ENCODE measurements around the gene ATP6V0A1. TPM values are rescaled to one million over a fixed set of nuclear protein-coding genes. Genes with fewer than 3 reads are reported as not detected.

ATP6V0A1 gene
- total RNA-seq, 2 experiments from 2014 or later: 3.3 to 3.4 TPM

- ChIA-PET POLR2A (no interaction called here), CTCF (no interaction called here)
Observed at GRCh38 chr17:42563543-42563942, 104.9 kb downstream of the ATP6V0A1 start.

GRCh38 chr17:42563950-42564349 is 105.3 kb downstream of the ATP6V0A1 start:
- CTCF ChIA-PET: no interaction called here
- POLR2A ChIA-PET: no interaction called here

- POLR2A ChIA-PET: interaction anchor here (1.2 to 1.7 kb wide), 2 partner anchors 10 to 12 kb away, joined by 5 to 6 read pairs; partner anchors contain the start of gene PSMC3IP
- CTCF ChIA-PET: no interaction called here
Observed at GRCh38 chr17:42564815-42565522, 106.3 kb downstream of the ATP6V0A1 start.

GRCh38 chr17:42565523-42566214 is 107.0 kb downstream of the ATP6V0A1 start:
- CTCF ChIA-PET: interaction anchor here (0.9 to 2.8 kb wide), 3 partner anchors 12 to 43 kb away, joined by 3 to 21 read pairs (median 3); partner anchors contain the start of gene PSMC3IP
- POLR2A ChIA-PET: interaction anchor here (0.7 to 1.7 kb wide), 3 partner anchors 11 to 58 kb away, joined by 3 to 6 read pairs (median 5); partner anchors contain the start of gene PSMC3IP

GRCh38 chr17:42566215-42566882 is 107.7 kb downstream of the ATP6V0A1 start:
- CTCF ChIA-PET: interaction anchor here (0.9 to 2.8 kb wide), 3 partner anchors 11 to 42 kb away, joined by 3 to 21 read pairs (median 3); partner anchors contain the start of gene PSMC3IP

GRCh38 chr17:42566883-42567573 is 108.3 kb downstream of the ATP6V0A1 start, which contains the start of gene MLX:
Gene MLX (plus strand): TSS chr17:42567100. CDS start chr17:42567125, 25 bp downstream.
- CTCF ChIA-PET: interaction anchor here (0.8 to 2.8 kb wide), 4 partner anchors 11 to 112 kb away, joined by 3 to 21 read pairs (median 3); partner anchors contain the start of gene PSMC3IP
- POLR2A ChIA-PET: interaction anchor here (0.7 to 2.5 kb wide), 5 partner anchors 10 to 42 kb away, joined by 3 to 18 read pairs (median 5); partner anchors contain the start of genes NAGLU, PSMC3IP, RETREG3 and TUBG1

More at GRCh38 chr17:42566215-42566882, 107.7 kb downstream of the ATP6V0A1 start:
- POLR2A ChIA-PET: interaction anchor here (0.7 to 2.5 kb wide), 4 partner anchors 11 to 57 kb away, joined by 3 to 18 read pairs (median 5); partner anchors contain the start of genes PSMC3IP, RETREG3 and TUBG1

- CTCF ChIA-PET: interaction anchor here (1.0 to 2.8 kb wide), 5 partner anchors 9 to 195 kb away, joined by 3 to 21 read pairs (median 4); partner anchors contain the start of gene PSMC3IP
- POLR2A ChIA-PET: interaction anchor here (1.3 to 2.5 kb wide), 2 partner anchors 9 to 14 kb away, joined by 6 to 18 read pairs; partner anchors contain the start of gene PSMC3IP
Observed at GRCh38 chr17:42568341-42569111, 109.8 kb downstream of the ATP6V0A1 start.

GRCh38 chr17:42571435-42572225 is 113.0 kb downstream of the ATP6V0A1 start:
- POLR2A ChIA-PET: no interaction called here
- CTCF ChIA-PET: no interaction called here

Other genes with a start within 250 kb of the ATP6V0A1 start
- gene STAT5B, start 182.5 kb upstream of the ATP6V0A1 start, total RNA-seq: 100 to 1,000 TPM; 102 to 111 TPM
- 100 to 1,000 TPM; 197 TPM for gene STAT5A, start 170.4 kb upstream of the ATP6V0A1 start, total RNA-seq
- gene STAT3, start 70.4 kb upstream of the ATP6V0A1 start, total RNA-seq: 100 to 1,000 TPM; 179 TPM
- gene CAVIN1, start 35.6 kb upstream of the ATP6V0A1 start, total RNA-seq: under 1 TPM; 0.51 to 0.78 TPM
- 10 to 100 TPM; 15.0 to 17.6 TPM for gene NAGLU, start 77.4 kb downstream of the ATP6V0A1 start, total RNA-seq
- gene HSD17B1, start 94.0 kb downstream of the ATP6V0A1 start, total RNA-seq: under 1 TPM; 0.19 to 0.29 TPM
- gene COASY, start 103.3 kb downstream of the ATP6V0A1 start, total RNA-seq: 100 to 1,000 TPM; 118 to 120 TPM
- 10 to 100 TPM; 59.9 to 66.2 TPM for gene MLX, start 108.2 kb downstream of the ATP6V0A1 start, total RNA-seq
- 10 to 100 TPM; 37.0 to 42.1 TPM for gene PSMC3IP, start 118.9 kb downstream of the ATP6V0A1 start, total RNA-seq
- gene RETREG3, start 150.5 kb downstream of the ATP6V0A1 start, total RNA-seq: 10 to 100 TPM; 29.6 to 30.2 TPM
- 100 to 1,000 TPM; 118 to 123 TPM for gene TUBG1, start 150.8 kb downstream of the ATP6V0A1 start, total RNA-seq
- gene TUBG2, start 200.4 kb downstream of the ATP6V0A1 start, total RNA-seq: 10 to 100 TPM; 11.4 to 12.9 TPM
- gene PLEKHH3, start 218.1 kb downstream of the ATP6V0A1 start, total RNA-seq: 1 to 10 TPM; 1.0 to 1.4 TPM
- gene CCR10, start 223.0 kb downstream of the ATP6V0A1 start, total RNA-seq: under 1 TPM; 0.10 to 0.38 TPM
- gene CNTNAP1, start 223.7 kb downstream of the ATP6V0A1 start, total RNA-seq: 1 to 10 TPM; 2.9 to 3.8 TPM

Measured in activated CD8-positive, alpha-beta memory T cell treated with anti-CD3 and anti-CD28 coated beads for 36 hours (primary cell).